Measurements from ENCODE around the gene AMMECR1.

GRCh38 chrX:110358548-110358947 lies 40.7 kb upstream of the AMMECR1 start, which contains the start of gene RTL9:
- no peak for TF ChIP-seq CTCF (IDR thresholded peaks at IDR 0.05; ENCODE audit: control extremely low read depth in 1 of 3, insufficient read depth in 1 of 3, low read depth in 1 of 3, low read length in 3 of 3)
- TF ChIP-seq POLR2A (IDR thresholded peaks at IDR 0.05; ENCODE audit: control extremely low read depth in 1 of 2, low read depth in 2 of 2, low read length in 2 of 2), result no peak
- no peak for TF ChIP-seq CREB1 (IDR thresholded peaks at IDR 0.05)
- TF ChIP-seq, protein P1, sequence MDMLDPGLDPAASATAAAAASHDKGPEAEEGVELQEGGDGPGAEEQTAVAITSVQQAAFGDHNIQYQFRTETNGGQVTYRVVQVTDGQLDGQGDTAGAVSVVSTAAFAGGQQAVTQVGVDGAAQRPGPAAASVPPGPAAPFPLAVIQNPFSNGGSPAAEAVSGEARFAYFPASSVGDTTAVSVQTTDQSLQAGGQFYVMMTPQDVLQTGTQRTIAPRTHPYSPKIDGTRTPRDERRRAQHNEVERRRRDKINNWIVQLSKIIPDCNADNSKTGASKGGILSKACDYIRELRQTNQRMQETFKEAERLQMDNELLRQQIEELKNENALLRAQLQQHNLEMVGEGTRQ (IDR thresholded peaks at IDR 0.05; ENCODE audit: low read length), result no peak
- TF ChIP-seq MAX (IDR thresholded peaks at IDR 0.05), result no peak
- TF ChIP-seq NRF1 (IDR thresholded peaks at IDR 0.05; ENCODE audit: low read depth, low read length), result no peak
- no peak for TF ChIP-seq POLR2AphosphoS5 (IDR thresholded peaks at IDR 0.05; ENCODE audit: low read depth, low read length)
- TF ChIP-seq GABPA (IDR thresholded peaks at IDR 0.05; ENCODE audit: borderline replicate concordance, insufficient read depth, low read length), result no peak
- TF ChIP-seq CEBPB (IDR thresholded peaks at IDR 0.05; ENCODE audit: low read depth, low read length), result no peak
- no peak for TF ChIP-seq EP300 (IDR thresholded peaks at IDR 0.05; ENCODE audit: borderline replicate concordance in 1 of 2, low read depth in 2 of 2, low read length in 2 of 2)
- TF ChIP-seq SRF (IDR thresholded peaks at IDR 0.05; ENCODE audit: low read depth, low read length), result no peak
- TF ChIP-seq ZNF274 (IDR thresholded peaks at IDR 0.05; ENCODE audit: borderline replicate concordance, extremely low read depth, low read length), result no peak
- TF ChIP-seq, protein P2, sequence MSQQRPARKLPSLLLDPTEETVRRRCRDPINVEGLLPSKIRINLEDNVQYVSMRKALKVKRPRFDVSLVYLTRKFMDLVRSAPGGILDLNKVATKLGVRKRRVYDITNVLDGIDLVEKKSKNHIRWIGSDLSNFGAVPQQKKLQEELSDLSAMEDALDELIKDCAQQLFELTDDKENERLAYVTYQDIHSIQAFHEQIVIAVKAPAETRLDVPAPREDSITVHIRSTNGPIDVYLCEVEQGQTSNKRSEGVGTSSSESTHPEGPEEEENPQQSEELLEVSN (IDR thresholded peaks at IDR 0.05), result no peak
- TF ChIP-seq SIX5 (IDR thresholded peaks at IDR 0.05; ENCODE audit: low read depth, low read length), result no peak
